Spleen (tissue), 7 donors: ENCODE measurements around the gene ZSCAN1.

Experiments used
- POLR2A ChIP-seq, 3 donors: fragments of 450-650 bp; IDR thresholded peaks; one replicate each; pipeline ENCODE4 v1.5.1; 2017; ENCODE audit warnings: antibody characterized with exemption in 3 of 3, mild to moderate bottlenecking in 1 of 3
- TF ChIP-seq, protein P1 (sequence below), 11 experiments: fragments of 200-600 bp in 7 of 11; fragments of 450-650 bp in 4 of 11; sonication (generic) in 4 of 11; IDR thresholded peaks in 8 of 11; conservative IDR thresholded peaks in 3 of 11; 1 replicate in 7 of 11; 2 replicates in 4 of 11; pipeline versions ENCODE4 v1.4.0 to v1.8.0; 2016 to 2021; ENCODE audit warnings: antibody characterized with exemption in 11 of 11, inconsistent platforms in 4 of 11, mild to moderate bottlenecking in 1 of 11
- donor health status: DM: no; HTN: no; CAD: no; lungs with moderate emphysema.
- donor health status: DM: no; HTN: no; CAD: no.
- donor health status: DM: no; HTN: no; CAD: no.

DNA sequence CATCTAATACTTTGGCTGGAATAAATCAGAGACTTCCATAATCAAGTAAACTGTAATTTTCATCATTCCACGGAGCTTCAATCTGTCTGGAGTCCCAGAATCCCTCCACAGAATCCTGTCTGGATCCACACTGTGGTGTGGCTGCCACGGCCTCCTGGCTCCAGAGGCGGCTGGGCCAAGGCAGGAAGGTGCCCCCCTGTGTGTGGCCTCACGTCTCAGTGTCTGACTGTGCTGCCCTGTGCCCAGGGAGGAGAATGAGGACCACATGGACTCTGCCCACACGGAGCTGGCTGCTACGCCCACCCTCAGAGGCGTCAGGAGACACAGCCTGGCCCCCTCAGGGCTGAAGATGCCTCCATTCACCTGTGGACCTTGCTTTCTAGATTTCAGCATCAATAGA lies 13.0 kb downstream of the ZSCAN1 start:
- TF ChIP-seq, protein P1, sequence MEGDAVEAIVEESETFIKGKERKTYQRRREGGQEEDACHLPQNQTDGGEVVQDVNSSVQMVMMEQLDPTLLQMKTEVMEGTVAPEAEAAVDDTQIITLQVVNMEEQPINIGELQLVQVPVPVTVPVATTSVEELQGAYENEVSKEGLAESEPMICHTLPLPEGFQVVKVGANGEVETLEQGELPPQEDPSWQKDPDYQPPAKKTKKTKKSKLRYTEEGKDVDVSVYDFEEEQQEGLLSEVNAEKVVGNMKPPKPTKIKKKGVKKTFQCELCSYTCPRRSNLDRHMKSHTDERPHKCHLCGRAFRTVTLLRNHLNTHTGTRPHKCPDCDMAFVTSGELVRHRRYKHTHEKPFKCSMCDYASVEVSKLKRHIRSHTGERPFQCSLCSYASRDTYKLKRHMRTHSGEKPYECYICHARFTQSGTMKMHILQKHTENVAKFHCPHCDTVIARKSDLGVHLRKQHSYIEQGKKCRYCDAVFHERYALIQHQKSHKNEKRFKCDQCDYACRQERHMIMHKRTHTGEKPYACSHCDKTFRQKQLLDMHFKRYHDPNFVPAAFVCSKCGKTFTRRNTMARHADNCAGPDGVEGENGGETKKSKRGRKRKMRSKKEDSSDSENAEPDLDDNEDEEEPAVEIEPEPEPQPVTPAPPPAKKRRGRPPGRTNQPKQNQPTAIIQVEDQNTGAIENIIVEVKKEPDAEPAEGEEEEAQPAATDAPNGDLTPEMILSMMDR (IDR thresholded peaks at IDR 0.05 in 8 of 11, conservative IDR thresholded peaks at IDR 0.05 in 3 of 11) = no peak
- TF ChIP-seq POLR2A (IDR thresholded peaks at IDR 0.05) = no peak
